Measurements from ENCODE around the gene NBPF1. TPM values are rescaled to one million over a fixed set of nuclear protein-coding genes. Genes with fewer than 3 reads are reported as not detected.
A peak's percentile ranks its signal among the peaks of the same experiment; 100 is the strongest.
"Not testable (repeated sequence)": the region's sequence is repeated elsewhere in the genome, so short reads cannot be mapped to it uniquely, and the experiment has no call there.

The NBPF1 gene
- polyA plus RNA-seq, 6 donors from 2014 or later, result 7.1 to 17.3 (median 13.8) TPM

- H3K27ac Mint-ChIP-seq; ATAC-seq (ENCODE audit: low read depth in 2 of 2); DNase-seq; H3K27me3 Mint-ChIP-seq; H3K4me3 Mint-ChIP-seq; H3K9me3 Mint-ChIP-seq; H3K4me1 Mint-ChIP-seq: not testable (repeated sequence)
- peaks cover 7 to 18% of the 10 kb centered on the region in 2 donors for H3K36me3 Mint-ChIP-seq
These were observed 8.4 kb upstream of the NBPF1 start for GRCh38 chr1:16621681-16622315.

GRCh38 chr1:16621300-16621658 lies 7.9 kb upstream of the NBPF1 start:
- Mint-ChIP-seq H3K9me3 (no peaks in the 10 kb centered on the region), H3K27ac (no peak overlapping the region), H3K36me3 (peaks cover 5 to 14% of the 10 kb centered on the region in 2 donors), H3K4me1 (peaks cover 0 to 5% (median 0%) of the 10 kb centered on the region in 3 donors), H3K27me3 (no peaks in the 10 kb centered on the region), H3K4me3 (no peak overlapping the region)
- DNase-seq (no peak), ATAC-seq (ENCODE audit: low read depth in 2 of 2) (no peak)

- not testable (repeated sequence) for H3K36me3 Mint-ChIP-seq; H3K4me1 Mint-ChIP-seq; ATAC-seq (ENCODE audit: low read depth in 2 of 2); H3K27ac Mint-ChIP-seq; H3K9me3 Mint-ChIP-seq; H3K27me3 Mint-ChIP-seq; DNase-seq; H3K4me3 Mint-ChIP-seq
These were observed 6.6 kb upstream of the NBPF1 start for GRCh38 chr1:16619803-16620501.

- no peaks in the 10 kb centered on the region for H3K9me3 Mint-ChIP-seq
- H3K27me3 Mint-ChIP-seq, result no peaks in the 10 kb centered on the region
- H3K4me1 Mint-ChIP-seq, result no peaks in the 10 kb centered on the region
- ATAC-seq (ENCODE audit: low read depth in 2 of 2) (no peak), DNase-seq (no peak)
- no peak overlapping the region for H3K4me3 Mint-ChIP-seq
- no peak overlapping the region for H3K27ac Mint-ChIP-seq
- no peaks in the 10 kb centered on the region for H3K36me3 Mint-ChIP-seq
These were observed 5.4 kb upstream of the NBPF1 start for GRCh38 chr1:16618719-16619118.

GRCh38 chr1:16617778-16618580 lies 4.6 kb upstream of the NBPF1 start:
- ATAC-seq (ENCODE audit: low read depth in 2 of 2) (no peak), DNase-seq (no peak)
- H3K36me3 Mint-ChIP-seq, result no peaks in the 10 kb centered on the region
- H3K4me1 Mint-ChIP-seq, result no peaks in the 10 kb centered on the region
- H3K27ac Mint-ChIP-seq, result no peak overlapping the region
- H3K27me3 Mint-ChIP-seq, result no peaks in the 10 kb centered on the region
- H3K9me3 Mint-ChIP-seq, result no peaks in the 10 kb centered on the region
- H3K4me3 Mint-ChIP-seq, result no peak overlapping the region

GRCh38 chr1:16617114-16617631 lies 3.8 kb upstream of the NBPF1 start:
- no peak overlapping the region for H3K4me3 Mint-ChIP-seq
- DNase-seq (no peak), ATAC-seq (ENCODE audit: low read depth in 2 of 2) (no peak)
- no peaks in the 10 kb centered on the region for H3K4me1 Mint-ChIP-seq
- no peaks in the 10 kb centered on the region for H3K36me3 Mint-ChIP-seq
- H3K27me3 Mint-ChIP-seq, result no peaks in the 10 kb centered on the region
- H3K27ac Mint-ChIP-seq, result no peak overlapping the region
- no peaks in the 10 kb centered on the region for H3K9me3 Mint-ChIP-seq

- no peaks in the 10 kb centered on the region for H3K36me3 Mint-ChIP-seq
- ATAC-seq (ENCODE audit: low read depth in 2 of 2) (no peak), DNase-seq (no peak)
- no peaks in the 10 kb centered on the region for H3K27me3 Mint-ChIP-seq
- H3K4me1 Mint-ChIP-seq, result no peaks in the 10 kb centered on the region
- no peak overlapping the region for H3K27ac Mint-ChIP-seq
- no peaks in the 10 kb centered on the region for H3K9me3 Mint-ChIP-seq
- H3K4me3 Mint-ChIP-seq, result no peak overlapping the region
These were observed 2.2 kb upstream of the NBPF1 start for GRCh38 chr1:16615253-16616252.

GRCh38 chr1:16614361-16615252 lies 1.2 kb upstream of the NBPF1 start:
- H3K27me3 Mint-ChIP-seq, result no peaks in the 10 kb centered on the region
- ATAC-seq (ENCODE audit: low read depth in 2 of 2) (no peak), DNase-seq (no peak)

GRCh38 chr1:16612332-16613172 lies 812 bp downstream of the NBPF1 start:
- DNase-seq (no peak), ATAC-seq (ENCODE audit: low read depth in 2 of 2) (peak in 1 of 2 donors; percentile 3)
- no peaks in the 10 kb centered on the region for H3K27me3 Mint-ChIP-seq
- no peak overlapping the region for H3K4me3 Mint-ChIP-seq
- no peaks in the 10 kb centered on the region for H3K36me3 Mint-ChIP-seq
- H3K4me1 Mint-ChIP-seq, result no peaks in the 10 kb centered on the region
- no peaks in the 10 kb centered on the region for H3K9me3 Mint-ChIP-seq
- no peak overlapping the region for H3K27ac Mint-ChIP-seq

More at GRCh38 chr1:16614361-16615252, 1.2 kb upstream of the NBPF1 start:
- Mint-ChIP-seq H3K36me3 (no peaks in the 10 kb centered on the region), H3K9me3 (no peaks in the 10 kb centered on the region), H3K4me1 (no peaks in the 10 kb centered on the region), H3K4me3 (no peak overlapping the region), H3K27ac (no peak overlapping the region)

GRCh38 chr1:16611981-16612331 lies 1.4 kb downstream of the NBPF1 start:
- ATAC-seq (ENCODE audit: low read depth in 2 of 2); H3K36me3 Mint-ChIP-seq; H3K9me3 Mint-ChIP-seq; H3K4me3 Mint-ChIP-seq; DNase-seq; H3K27ac Mint-ChIP-seq; H3K4me1 Mint-ChIP-seq; H3K27me3 Mint-ChIP-seq: not testable (repeated sequence)

GRCh38 chr1:16611164-16611563 lies 2.2 kb downstream of the NBPF1 start:
- not testable (repeated sequence) for ATAC-seq (ENCODE audit: low read depth in 2 of 2); DNase-seq; H3K4me3 Mint-ChIP-seq; H3K4me1 Mint-ChIP-seq; H3K27ac Mint-ChIP-seq; H3K27me3 Mint-ChIP-seq; H3K36me3 Mint-ChIP-seq; H3K9me3 Mint-ChIP-seq

- H3K27ac Mint-ChIP-seq; H3K4me3 Mint-ChIP-seq; ATAC-seq (ENCODE audit: low read depth in 2 of 2); H3K27me3 Mint-ChIP-seq; H3K9me3 Mint-ChIP-seq; DNase-seq; H3K36me3 Mint-ChIP-seq; H3K4me1 Mint-ChIP-seq: not testable (repeated sequence)
These were observed 2.8 kb downstream of the NBPF1 start for GRCh38 chr1:16610553-16610952.

Measured in naive B cell (primary cell).